Large intestine (tissue), 3 donors: ENCODE data around the gene LACTB. TPM values are rescaled to one million over a fixed set of nuclear protein-coding genes. Genes with fewer than 3 reads are reported as not detected.

Experiments used
- DNase-seq, 2 donors: peaks; one replicate each; pipeline versions ENCODE4 v3.0.0 to v3.0.0-alpha.2; 2013
- H3K27ac ChIP-seq: one replicate; pipeline ENCODE4 v1.5.1; 2013; ENCODE audit warnings: low read length
- H3K27me3 ChIP-seq: 2 replicates; pipeline ENCODE4 v1.6.1; 2013; ENCODE audit warnings: low read length; ENCODE audit not compliant: control insufficient read depth, insufficient read depth
- H3K36me3 ChIP-seq: 2 replicates; pipeline ENCODE4 v1.6.1; 2013; ENCODE audit warnings: low read length; ENCODE audit not compliant: control insufficient read depth, insufficient read depth
- H3K4me1 ChIP-seq: one replicate; pipeline ENCODE4 v1.6.1; 2013; ENCODE audit warnings: low read length; ENCODE audit not compliant: control insufficient read depth, insufficient read depth
- H3K4me3 ChIP-seq: one replicate; pipeline ENCODE4 v1.5.1; 2013; ENCODE audit warnings: low read length
- H3K9me3 ChIP-seq: one replicate; pipeline ENCODE4 v1.6.1; 2013; ENCODE audit warnings: mild to moderate bottlenecking, low read depth, low read length, moderate library complexity; ENCODE audit not compliant: control insufficient read depth
- WGBS: methylation state at CpG from one replicate; pipeline ENCODE4 v1.1.5; 2013; ENCODE audit warnings: low lambda C conversion rate; ENCODE audit not compliant: insufficient coverage; 5-methylcytosine and 5-hydroxymethylcytosine counted together
- polyA plus RNA-seq: library from polyadenylated mRNA; unstranded; fragments of 120-200 nt; gene quantifications from one replicate; pipeline ENCODE4 v1.2.1, GENCODE V29; 2013

Gene LACTB
- polyA plus RNA-seq, 1 donor = 18.4 TPM

- no peak overlapping the region for H3K27ac ChIP-seq
- no peak for DNase-seq
- 93% methylated on average over 4 of the region's 13 CpGs for WGBS
Observed at GRCh38 chr15:63079947-63080626, 41.6 kb upstream of the LACTB start.

GRCh38 chr15:63080634-63081250 is 40.9 kb upstream of the LACTB start:
- DNase-seq = no peak
- no CpG with 5 or more reads among the region's 10 CpGs for WGBS
- no peak overlapping the region for H3K4me3 ChIP-seq
- H3K9me3 ChIP-seq = no peaks in the 10 kb centered on the region
- peaks cover 13% of the 10 kb centered on the region for H3K4me1 ChIP-seq
- no peaks in the 10 kb centered on the region for H3K27me3 ChIP-seq
- no peaks in the 10 kb centered on the region for H3K36me3 ChIP-seq
- no peak overlapping the region for H3K27ac ChIP-seq

More at GRCh38 chr15:63079947-63080626, 41.6 kb upstream of the LACTB start:
- no peak overlapping the region for H3K4me3 ChIP-seq
- H3K4me1 ChIP-seq = peaks cover 16% of the 10 kb centered on the region
- H3K9me3 ChIP-seq = no peaks in the 10 kb centered on the region
- no peaks in the 10 kb centered on the region for H3K36me3 ChIP-seq
- no peaks in the 10 kb centered on the region for H3K27me3 ChIP-seq

- H3K27ac ChIP-seq = peak overlapping the region; percentile 16
- no peaks in the 10 kb centered on the region for H3K9me3 ChIP-seq
- 67% methylated on average over 1 of the region's 4 CpGs for WGBS
- DNase-seq = no peak
- H3K4me1 ChIP-seq = peaks cover 9% of the 10 kb centered on the region
- no peaks in the 10 kb centered on the region for H3K36me3 ChIP-seq
- H3K27me3 ChIP-seq = no peaks in the 10 kb centered on the region
- no peak overlapping the region for H3K4me3 ChIP-seq
Observed at GRCh38 chr15:63082366-63082765, 39.3 kb upstream of the LACTB start.

- no peak for DNase-seq
- H3K4me3 ChIP-seq = no peak overlapping the region
- H3K9me3 ChIP-seq = no peaks in the 10 kb centered on the region
- no peaks in the 10 kb centered on the region for H3K27me3 ChIP-seq
- H3K36me3 ChIP-seq = no peaks in the 10 kb centered on the region
- peaks cover 9% of the 10 kb centered on the region for H3K4me1 ChIP-seq
- no CpG with 5 or more reads among the region's 12 CpGs for WGBS
- H3K27ac ChIP-seq = no peak overlapping the region
Observed at GRCh38 chr15:63083044-63083443, 38.6 kb upstream of the LACTB start.

GRCh38 chr15:63083541-63083940 is 38.1 kb upstream of the LACTB start:
- Histone ChIP-seq H3K27ac (no peak overlapping the region), H3K27me3 (no peaks in the 10 kb centered on the region), H3K4me3 (no peak overlapping the region), H3K36me3 (no peaks in the 10 kb centered on the region), H3K9me3 (no peaks in the 10 kb centered on the region), H3K4me1 (peaks cover 9% of the 10 kb centered on the region)
- no CpG with 5 or more reads among the region's 11 CpGs for WGBS
- DNase-seq = no peak

- DNase-seq = no peak
- Histone ChIP-seq H3K9me3 (no peaks in the 10 kb centered on the region), H3K4me1 (peaks cover 12% of the 10 kb centered on the region), H3K27ac (no peak overlapping the region), H3K27me3 (no peaks in the 10 kb centered on the region), H3K4me3 (no peak overlapping the region), H3K36me3 (no peaks in the 10 kb centered on the region)
- WGBS = no CpG with 5 or more reads among the region's 1 CpG
Observed at GRCh38 chr15:63084806-63085205, 36.9 kb upstream of the LACTB start.

- WGBS = 88% methylated on average over 3 of the region's 4 CpGs
- H3K27me3 ChIP-seq = no peaks in the 10 kb centered on the region
- no peak overlapping the region for H3K27ac ChIP-seq
- DNase-seq = no peak
- no peaks in the 10 kb centered on the region for H3K36me3 ChIP-seq
- H3K9me3 ChIP-seq = no peaks in the 10 kb centered on the region
- H3K4me1 ChIP-seq = peaks cover 12% of the 10 kb centered on the region
- H3K4me3 ChIP-seq = no peak overlapping the region
Observed at GRCh38 chr15:63085289-63085688, 36.4 kb upstream of the LACTB start.

- DNase-seq = no peak
- Histone ChIP-seq H3K27ac (no peak overlapping the region), H3K9me3 (no peaks in the 10 kb centered on the region), H3K4me1 (peaks cover 12% of the 10 kb centered on the region), H3K36me3 (no peaks in the 10 kb centered on the region), H3K4me3 (no peak overlapping the region), H3K27me3 (no peaks in the 10 kb centered on the region)
- WGBS = no CpG with 5 or more reads among the region's 4 CpGs
Observed at GRCh38 chr15:63086271-63086670, 35.4 kb upstream of the LACTB start.

- H3K4me1 ChIP-seq = peaks cover 12% of the 10 kb centered on the region
- WGBS = no CpG with 5 or more reads among the region's 5 CpGs
- H3K9me3 ChIP-seq = no peaks in the 10 kb centered on the region
- H3K4me3 ChIP-seq = no peak overlapping the region
- DNase-seq = no peak
- no peaks in the 10 kb centered on the region for H3K27me3 ChIP-seq
- H3K27ac ChIP-seq = no peak overlapping the region
- no peaks in the 10 kb centered on the region for H3K36me3 ChIP-seq
Observed at GRCh38 chr15:63086947-63087346, 34.7 kb upstream of the LACTB start.

- Histone ChIP-seq H3K27ac (peak overlapping the region; percentile 24), H3K9me3 (no peaks in the 10 kb centered on the region), H3K4me1 (peaks cover 3% of the 10 kb centered on the region), H3K36me3 (no peaks in the 10 kb centered on the region), H3K4me3 (no peak overlapping the region), H3K27me3 (no peaks in the 10 kb centered on the region)
- WGBS = no CpG with 5 or more reads among the region's 6 CpGs
- DNase-seq = no peak
Observed at GRCh38 chr15:63088533-63089245, 33.0 kb upstream of the LACTB start.
